HepG2 (cell line): Measurements from ENCODE around the gene KLHL5. TPM values are rescaled to one million over a fixed set of nuclear protein-coding genes. Genes with fewer than 3 reads are reported as not detected.
A peak's percentile ranks its signal among the peaks of the same experiment; 100 is the strongest.

Experiments
- ATAC-seq: fragments of 200-7000 bp; cut with Tn5 transposase; 3 replicates; pipeline ENCODE4 v1.9.1; 2020; ENCODE audit warnings: mild to moderate bottlenecking, moderate library complexity
- BruUV-seq: library from RNA; stranded (reverse); fragments of 400-500 nt; replicated peaks from 2 replicates; lab custom pipeline; 2021; lab: Mats Ljungman, UMichigan
- CTCF ChIA-PET: fragments of 300-600 bp; formaldehyde crosslinking; extraction: SDS; loops from one replicate; lab custom pipeline; 2021; ENCODE audit warnings: low total read pairs, inconsistent platforms, low intra/inter-chr PET ratio; lab: Yijun Ruan, JAX
- POLR2A ChIA-PET: fragments of 350-600 bp; sonication (Branson Sonifier 250); formaldehyde crosslinking; loops from one replicate; lab custom pipeline; 2020; ENCODE audit warnings: antibody characterized with exemption, inconsistent platforms; lab: Yijun Ruan, JAX
- DNase-seq: peaks from one replicate; pipeline ENCODE4 v3.0.0-alpha.2; 2015; ENCODE audit warnings: low spot score
- FAIRE-seq: peaks from 3 replicates; lab custom pipeline; 2011; peaks lifted over from hg19 to GRCh38; lab: Jason Lieb, UNC
- H2AFZ ChIP-seq: one replicate; pipeline ENCODE4 v1.6.1; 2011; ENCODE audit warnings: low read length, inconsistent platforms
- H3K27ac ChIP-seq: fragments of 300-600 bp; 3 replicates; pipeline ENCODE4 v1.8.0; 2011; ENCODE audit warnings: mixed run types, mild to moderate bottlenecking, mixed read lengths, low read length, inconsistent platforms; ENCODE audit not compliant: insufficient read depth; ENCODE audit errors: extremely low read length
- H3K27me3 ChIP-seq, 2 experiments: fragments of 200-600 bp in 1 of 2; 2 replicates in 1 of 2; 3 replicates in 1 of 2; pipeline versions ENCODE4 v1.6.0 to v1.8.0; 2011; ENCODE audit warnings: low read length in 2 of 2, mild to moderate bottlenecking in 2 of 2, moderate library complexity in 2 of 2, inconsistent platforms in 1 of 2; ENCODE audit not compliant: insufficient read depth in 2 of 2, control insufficient read depth in 1 of 2
- H3K36me3 ChIP-seq, 2 experiments: fragments of 200-600 bp in 1 of 2; replicated peaks in 1 of 2; 2 replicates in 1 of 2; 3 replicates in 1 of 2; pipeline versions ENCODE4 v1.5.1 to v1.8.0; 2011; ENCODE audit warnings: low read length in 2 of 2, inconsistent platforms in 1 of 2; ENCODE audit not compliant: insufficient read depth in 2 of 2, control insufficient read depth in 1 of 2
- H3K4me1 ChIP-seq: 2 replicates; pipeline ENCODE4 v1.5.1; 2012; ENCODE audit warnings: low read length, inconsistent platforms; ENCODE audit not compliant: insufficient read depth
- H3K4me2 ChIP-seq: 2 replicates; pipeline ENCODE4 v1.6.0; 2011; ENCODE audit warnings: low read depth, low read length, inconsistent platforms
- H3K4me3 ChIP-seq, 3 experiments: fragments of 200-600 bp in 1 of 3; sonication (generic), shearing (Covaris generic) in 1 of 3; replicated peaks in 1 of 3; 2 replicates each; pipeline ENCODE4 v1.5.1; 2011 to 2016; ENCODE audit warnings: low read length in 3 of 3, inconsistent platforms in 2 of 3, low read depth in 2 of 3, mild to moderate bottlenecking in 2 of 3, control low read depth in 1 of 3, mixed read lengths in 1 of 3; ENCODE audit not compliant: insufficient read depth in 1 of 3
- H3K79me2 ChIP-seq: one replicate; pipeline ENCODE4 v1.6.1; 2011; ENCODE audit warnings: low read length, inconsistent platforms; ENCODE audit not compliant: insufficient read depth
- H3K9ac ChIP-seq: 2 replicates; pipeline ENCODE4 v1.6.0; 2011; ENCODE audit warnings: mild to moderate bottlenecking, low read depth, low read length, inconsistent platforms; ENCODE audit not compliant: insufficient read depth
- H3K9me3 ChIP-seq: 2 replicates; pipeline ENCODE4 v1.5.1; 2012; ENCODE audit warnings: mild to moderate bottlenecking, low read length
- H4K20me1 ChIP-seq: 2 replicates; pipeline ENCODE4 v1.6.0; 2011; ENCODE audit warnings: inconsistent platforms, mild to moderate bottlenecking, low read length, moderate library complexity; ENCODE audit not compliant: insufficient read depth
- CC2D1A ChIP-seq: sonication (generic); formaldehyde crosslinking; IDR thresholded peaks from 2 replicates; pipeline ENCODE4 v1.8.1; 2023; ENCODE audit warnings: mild to moderate bottlenecking, missing genetic modification reagents
- HCFC1 ChIP-seq: fragments of 150-350 bp; IDR thresholded peaks from 2 replicates; pipeline ENCODE4 v1.6.1; 2014; ENCODE audit warnings: low read depth, low read length
- KLF6 ChIP-seq: IDR thresholded peaks from 2 replicates; pipeline ENCODE4 v1.8.0; 2016; ENCODE audit warnings: missing biosample characterization, missing genetic modification reagents
- NFYC ChIP-seq: IDR thresholded peaks from 2 replicates; pipeline ENCODE4 v1.6.1; 2016; ENCODE audit warnings: missing genetic modification reagents, missing compliant biosample characterization
- ZNF24 ChIP-seq: fragments of 450-650 bp; IDR thresholded peaks from 2 replicates; pipeline ENCODE4 v1.6.1; 2017; ENCODE audit warnings: antibody characterized with exemption, mild to moderate bottlenecking
- ZNF326 ChIP-seq: sonication (generic); formaldehyde crosslinking; IDR thresholded peaks from 2 replicates; pipeline ENCODE4 v1.4.0; 2020; ENCODE audit warnings: missing genetic modification reagents, borderline replicate concordance
- WGBS: methylation state at CpG from one replicate; pipeline ENCODE4 v1.1.6; 2017; ENCODE audit warnings: low lambda C conversion rate; 5-methylcytosine and 5-hydroxymethylcytosine counted together
- in situ Hi-C: cut with HindIII; loops from 2 replicates; pipeline ENCODE4 v1.10.0; 2017; ENCODE audit warnings: low pct_unique_long_range_greater_than_20kb; ENCODE audit not compliant: extremely low pct_ligation_motif_present
- intact Hi-C: fragments of 100-400 bp; cut with micrococcal nuclease; formaldehyde crosslinking; loops from one replicate; pipeline ENCODE4 v1.10.0; 2022; ENCODE audit not compliant: unreplicated experiment
- polyA plus RNA-seq, 8 experiments: library from polyadenylated mRNA; depleted of rRNA in 3 of 8; stranded (reverse) in 7 of 8; unstranded in 1 of 8; fragments of >200 nt; fragmentation: Illumina TruSeq in 4 of 8; extraction: Trizol in 4 of 8; gene quantifications; 2 replicates each; pipeline versions ENCODE4 v1.2.1 to v1.2.3, GENCODE V29; 2011 to 2016; ENCODE audit warnings: low read depth in 4 of 8, missing spikeins in 1 of 8, mixed read lengths in 1 of 8; ENCODE audit not compliant: insufficient read depth in 1 of 8
- total RNA-seq, 5 experiments: library from RNA; depleted of rRNA; stranded (reverse); fragments of >200 nt; fragmentation: Illumina TruSeq; extraction: Trizol; gene quantifications; 2 replicates each; pipeline ENCODE4 v1.2.3, GENCODE V29; 2016; ENCODE audit warnings: low read depth in 1 of 5

KLHL5 gene
- total and polyA plus RNA-seq, 2 of the 13 experiments (the other 11 are each of a cell fraction or from before 2014, with no cell fraction given): 36.2 to 38.7 TPM

DNA sequence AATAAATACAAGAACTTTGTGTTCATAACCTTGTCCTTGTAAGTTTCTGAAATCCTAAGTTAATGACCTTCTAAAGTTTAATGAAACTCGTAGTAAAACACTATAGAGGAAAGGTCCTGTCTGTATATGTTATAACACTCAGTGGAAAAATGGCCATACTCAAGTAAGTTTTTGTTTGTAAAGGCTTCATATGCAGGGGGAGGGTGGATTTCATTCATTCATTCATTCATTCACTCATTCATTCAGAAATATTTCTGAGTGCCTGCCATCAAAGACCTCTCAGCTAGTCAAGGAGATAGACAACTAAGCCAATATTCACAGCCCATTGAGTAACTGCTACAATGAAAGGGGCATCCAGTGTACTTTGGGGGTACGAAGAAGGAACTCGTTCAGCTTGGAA lies 22.9 kb upstream of the KLHL5 start:
- 94% methylated on average over 3 of the region's 3 CpGs for WGBS
- no peaks in the 10 kb centered on the region for H3K79me2 ChIP-seq
- intact Hi-C loops: no loop called here
- H3K27ac ChIP-seq: no peak overlapping the region
- no peaks in the 10 kb centered on the region for H3K9me3 ChIP-seq
- FAIRE-seq (no peak), DNase-seq (no peak)
- no peaks in the 10 kb centered on the region for H3K36me3 ChIP-seq
- no peak for TF ChIP-seq HCFC1
- TF ChIP-seq ZNF326 (CRISPR knock-in tag): no peak
- TF ChIP-seq ZNF24: 0 out of 2 replicates have a peak, but pooled peaks have one; percentile 27
- TF ChIP-seq CC2D1A (CRISPR knock-in tag): no peak
- TF ChIP-seq, all 625 proteins: peak for 1
- Histone ChIP-seq H3K27me3 (no peaks in the 10 kb centered on the region), H3K4me1 (peaks cover 59% of the 10 kb centered on the region), H3K4me3 (no peak overlapping the region), H2AFZ (no peak overlapping the region), H4K20me1 (no peaks in the 10 kb centered on the region), H3K9ac (no peak overlapping the region), H3K4me2 (no peak overlapping the region)
- in situ Hi-C loops: no loop called here
- POLR2A ChIA-PET: no interaction called here
- ATAC-seq: no peak
- BruUV-seq: no TSS peak
- CTCF ChIA-PET: no interaction called here

DNA sequence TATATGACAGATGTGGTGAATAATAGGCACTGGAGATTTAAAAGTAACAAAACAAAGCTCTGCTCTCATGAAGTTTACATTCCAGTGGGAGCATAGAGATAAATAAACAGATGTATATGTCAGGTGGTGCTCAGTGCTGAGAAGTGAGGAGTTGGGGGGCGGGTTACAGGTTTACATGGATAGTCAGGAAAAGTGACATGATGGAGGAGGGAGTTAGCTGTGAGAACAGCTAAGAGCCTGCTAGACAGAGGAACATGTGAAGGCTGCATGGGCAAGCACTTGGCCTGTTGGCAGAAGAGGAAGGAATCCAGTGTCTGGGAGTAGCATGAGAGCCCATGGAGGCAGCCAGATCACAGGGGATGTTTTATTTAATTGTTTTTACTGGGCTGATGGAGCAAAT lies 19.7 kb upstream of the KLHL5 start:
- no peak overlapping the region; a peak in 1 of 6 replicates for H3K4me3 ChIP-seq
- WGBS: 95% methylated on average over 1 of the region's 1 CpG
- no peaks in the 10 kb centered on the region; a peak in 1 of 5 replicates for H3K27me3 ChIP-seq
- DNase-seq (peak; percentile 18), FAIRE-seq (no peak), ATAC-seq (no peak)
- in situ Hi-C loops: no loop called here
- no peaks in the 10 kb centered on the region for H3K9me3 ChIP-seq
- intact Hi-C loops: loop anchor here (10.0 kb wide), 2 partner anchors 138 to 378 kb away; partner anchors contain the start of gene KLF3
- peak overlapping the region; percentile 82 for H3K27ac ChIP-seq
- BruUV-seq: no TSS peak
- H3K79me2 ChIP-seq: peaks cover 17% of the 10 kb centered on the region
- H3K4me1 ChIP-seq: peaks cover 53% of the 10 kb centered on the region
- POLR2A ChIA-PET: interaction anchor here (2.5 to 5.9 kb wide), 4 partner anchors 9 to 138 kb away, joined by 7 to 27 read pairs (median 12); no protein-coding TSS in a partner anchor
- H3K36me3 ChIP-seq: no peaks in the 10 kb centered on the region
- H3K9ac ChIP-seq: 0 out of 2 replicates have a peak overlapping the region, but pooled peaks have one; percentile 19
- H3K4me2 ChIP-seq: no peak overlapping the region
- CTCF ChIA-PET: no interaction called here
- peaks cover 8% of the 10 kb centered on the region; the same call in 1 of the 2 replicates for H4K20me1 ChIP-seq
- no peak for TF ChIP-seq NFYC (CRISPR knock-in tag)
- 0 out of 2 replicates have a peak, but pooled peaks have one; percentile 4 for TF ChIP-seq KLF6
- H2AFZ ChIP-seq: no peak overlapping the region
